ENCODE data around the gene PPP1R37.
A peak's percentile ranks its signal among the peaks of the same experiment; 100 is the strongest.

Gene PPP1R37

GRCh38 chr19:45056831-45057230 lies 36.1 kb upstream of the PPP1R37 start:
- no peak overlapping the region for H3K14ac ChIP-seq (ENCODE audit: low read length)
- no peaks in the 10 kb centered on the region for H3K4me1 ChIP-seq (ENCODE audit: control insufficient read depth in 2 of 2, insufficient read depth in 1 of 2, low read depth in 1 of 2, low read length in 2 of 2)
- no peak overlapping the region for H3K4me2 ChIP-seq (ENCODE audit: insufficient read depth, low read length, poor library complexity, severe bottlenecking)
- H2BK15ac ChIP-seq (ENCODE audit: low read length) = no peak overlapping the region
- no CpG with 5 or more reads among the region's 8 CpGs for WGBS, 2 donors (ENCODE audit: extremely low coverage in 2 of 2, insufficient read length in 2 of 2, insufficient replicate concordance in 1 of 2)
- peaks cover 72 to 95% of the 10 kb centered on the region in 2 donors for H3K36me3 ChIP-seq (replicated peaks in 1 of 2; ENCODE audit: control insufficient read depth in 2 of 2, insufficient read depth in 2 of 2, low read length in 2 of 2)
- no peaks in the 10 kb centered on the region for H3K9me3 ChIP-seq (replicated peaks in 1 of 2; ENCODE audit: control insufficient read depth in 2 of 2, insufficient read depth in 1 of 2, low read depth in 1 of 2, low read length in 2 of 2)
- H3K9ac ChIP-seq (ENCODE audit: low read depth, low read length, poor library complexity) = no peak overlapping the region
- H2AK5ac ChIP-seq (ENCODE audit: low read depth, low read length) = no peak overlapping the region
- no peak overlapping the region for H2BK12ac ChIP-seq (ENCODE audit: low read length)
- DNase-seq (ENCODE audit: low spot score) = no peak
- H4K91ac ChIP-seq (ENCODE audit: low read depth, low read length, poor library complexity) = no peak overlapping the region
- H2AFZ ChIP-seq (ENCODE audit: low read length) = no peak overlapping the region
- no peak overlapping the region for H2BK120ac ChIP-seq (ENCODE audit: low read depth, low read length)
- no peak overlapping the region for H4K8ac ChIP-seq (ENCODE audit: low read depth, low read length)
- no peak overlapping the region for H3K4ac ChIP-seq (ENCODE audit: low read length)
- H3K79me1 ChIP-seq (ENCODE audit: low read depth, low read length) = peaks cover 9% of the 10 kb centered on the region
- no peak overlapping the region for H3K18ac ChIP-seq (ENCODE audit: low read length)
- H3K27ac ChIP-seq (replicated peaks; ENCODE audit: low read length) = no peak overlapping the region
- H2BK5ac ChIP-seq (ENCODE audit: low read length) = no peak overlapping the region
- no peak overlapping the region for H3K23ac ChIP-seq (ENCODE audit: low read depth, low read length, poor library complexity)
- no peaks in the 10 kb centered on the region for H3K27me3 ChIP-seq (ENCODE audit: control insufficient read depth in 3 of 3, insufficient read depth in 3 of 3, low read depth in 1 of 3, low read length in 3 of 3)
- H3K4me3 ChIP-seq (ENCODE audit: low read length in 2 of 2) = no peak overlapping the region

- Histone ChIP-seq H2BK12ac (ENCODE audit: low read length) (no peak overlapping the region), H2AK5ac (ENCODE audit: low read depth, low read length) (no peak overlapping the region), H3K27me3 (ENCODE audit: control insufficient read depth in 3 of 3, insufficient read depth in 3 of 3, low read depth in 1 of 3, low read length in 3 of 3) (no peaks in the 10 kb centered on the region), H4K8ac (ENCODE audit: low read depth, low read length) (no peak overlapping the region), H2AFZ (ENCODE audit: low read length) (no peak overlapping the region), H3K23ac (ENCODE audit: low read depth, low read length, poor library complexity) (peak overlapping the region; percentile 73), H3K14ac (ENCODE audit: low read length) (no peak overlapping the region), H2BK120ac (ENCODE audit: low read depth, low read length) (no peak overlapping the region), H3K79me1 (ENCODE audit: low read depth, low read length) (peaks cover 7% of the 10 kb centered on the region), H3K4me3 (ENCODE audit: low read length in 2 of 2) (no peak overlapping the region), H4K91ac (ENCODE audit: low read depth, low read length, poor library complexity) (no peak overlapping the region), H3K4me2 (ENCODE audit: insufficient read depth, low read length, poor library complexity, severe bottlenecking) (no peak overlapping the region), H2BK15ac (ENCODE audit: low read length) (no peak overlapping the region), H3K36me3 (replicated peaks in 1 of 2; ENCODE audit: control insufficient read depth in 2 of 2, insufficient read depth in 2 of 2, low read length in 2 of 2) (peaks cover 72 to 94% of the 10 kb centered on the region in 2 donors), H3K9ac (ENCODE audit: low read depth, low read length, poor library complexity) (peak overlapping the region; percentile 44), H3K4me1 (ENCODE audit: control insufficient read depth in 2 of 2, insufficient read depth in 1 of 2, low read depth in 1 of 2, low read length in 2 of 2) (no peaks in the 10 kb centered on the region), H3K18ac (ENCODE audit: low read length) (no peak overlapping the region), H3K9me3 (replicated peaks in 1 of 2; ENCODE audit: control insufficient read depth in 2 of 2, insufficient read depth in 1 of 2, low read depth in 1 of 2, low read length in 2 of 2) (no peaks in the 10 kb centered on the region), H3K27ac (replicated peaks; ENCODE audit: low read length) (no peak overlapping the region), H2BK5ac (ENCODE audit: low read length) (no peak overlapping the region), H3K4ac (ENCODE audit: low read length) (no peak overlapping the region)
- WGBS, 2 donors (ENCODE audit: extremely low coverage in 2 of 2, insufficient read length in 2 of 2, insufficient replicate concordance in 1 of 2) = no CpG with 5 or more reads among the region's 9 CpGs
- no peak for DNase-seq (ENCODE audit: low spot score)
Observed at GRCh38 chr19:45057444-45057843, 35.5 kb upstream of the PPP1R37 start.

DNA sequence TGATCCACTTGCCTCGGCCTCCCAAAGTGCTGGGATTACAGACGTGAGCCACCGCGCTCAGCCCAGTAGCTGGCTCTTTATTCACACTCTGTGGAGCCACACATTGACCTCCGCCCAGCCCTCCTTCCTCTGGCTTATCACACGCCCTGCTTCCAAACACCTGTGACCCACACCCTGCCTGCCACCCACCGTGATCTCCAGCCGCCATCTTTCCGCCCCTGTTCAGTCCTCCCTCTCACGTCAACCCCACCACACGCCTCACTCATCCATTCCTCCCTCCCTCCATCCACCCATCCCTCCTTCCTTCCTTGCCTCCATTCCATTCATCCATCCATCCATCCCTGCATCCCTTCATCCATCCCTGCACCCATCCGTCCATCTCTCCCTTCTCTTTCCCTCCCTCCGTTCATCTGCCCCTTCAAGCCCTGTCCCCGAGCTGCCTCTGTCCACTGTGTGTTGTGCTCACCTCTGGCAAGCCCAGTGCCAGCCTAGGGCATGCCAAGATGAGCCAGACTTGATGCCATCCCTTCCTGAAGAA lies 34.3 kb upstream of the PPP1R37 start:
- no peak overlapping the region for H3K4me3 ChIP-seq (ENCODE audit: low read length in 2 of 2)
- H2BK15ac ChIP-seq (ENCODE audit: low read length) = no peak overlapping the region
- H2AFZ ChIP-seq (ENCODE audit: low read length) = no peak overlapping the region
- peak overlapping the region; percentile 11 for H3K23ac ChIP-seq (ENCODE audit: low read depth, low read length, poor library complexity)
- H4K91ac ChIP-seq (ENCODE audit: low read depth, low read length, poor library complexity) = peak overlapping the region; percentile 53
- no peak overlapping the region for H3K27ac ChIP-seq (replicated peaks; ENCODE audit: low read length)
- H3K36me3 ChIP-seq (replicated peaks in 1 of 2; ENCODE audit: control insufficient read depth in 2 of 2, insufficient read depth in 2 of 2, low read length in 2 of 2) = peaks cover 72 to 96% of the 10 kb centered on the region in 2 donors
- H3K4ac ChIP-seq (ENCODE audit: low read length) = no peak overlapping the region
- 100% methylated on average over 2 of the region's 14 CpGs for WGBS, 2 donors (ENCODE audit: extremely low coverage in 2 of 2, insufficient read length in 2 of 2, insufficient replicate concordance in 1 of 2)
- no peak for DNase-seq (ENCODE audit: low spot score)
- H2BK12ac ChIP-seq (ENCODE audit: low read length) = peak overlapping the region; percentile 41
- peaks cover 7% of the 10 kb centered on the region for H3K79me1 ChIP-seq (ENCODE audit: low read depth, low read length)
- no peak overlapping the region for H2AK5ac ChIP-seq (ENCODE audit: low read depth, low read length)
- no peak overlapping the region for H4K8ac ChIP-seq (ENCODE audit: low read depth, low read length)
- no peak overlapping the region for H3K4me2 ChIP-seq (ENCODE audit: insufficient read depth, low read length, poor library complexity, severe bottlenecking)
- peak overlapping the region; percentile 72 for H3K9ac ChIP-seq (ENCODE audit: low read depth, low read length, poor library complexity)
- H3K27me3 ChIP-seq (ENCODE audit: control insufficient read depth in 3 of 3, insufficient read depth in 3 of 3, low read depth in 1 of 3, low read length in 3 of 3) = no peaks in the 10 kb centered on the region
- no peaks in the 10 kb centered on the region for H3K9me3 ChIP-seq (replicated peaks in 1 of 2; ENCODE audit: control insufficient read depth in 2 of 2, insufficient read depth in 1 of 2, low read depth in 1 of 2, low read length in 2 of 2)
- H3K18ac ChIP-seq (ENCODE audit: low read length) = no peak overlapping the region
- H2BK120ac ChIP-seq (ENCODE audit: low read depth, low read length) = no peak overlapping the region
- H3K4me1 ChIP-seq (ENCODE audit: control insufficient read depth in 2 of 2, insufficient read depth in 1 of 2, low read depth in 1 of 2, low read length in 2 of 2) = no peaks in the 10 kb centered on the region
- no peak overlapping the region for H3K14ac ChIP-seq (ENCODE audit: low read length)
- peak overlapping the region; percentile 53 for H2BK5ac ChIP-seq (ENCODE audit: low read length)

GRCh38 chr19:45059258-45059965 lies 33.6 kb upstream of the PPP1R37 start:
- H2BK15ac ChIP-seq (ENCODE audit: low read length) = no peak overlapping the region

More at GRCh38 chr19:45059258-45059965, 33.6 kb upstream of the PPP1R37 start:
- Histone ChIP-seq H3K79me1 (ENCODE audit: low read depth, low read length) (peaks cover 7% of the 10 kb centered on the region), H3K9ac (ENCODE audit: low read depth, low read length, poor library complexity) (no peak overlapping the region), H3K36me3 (replicated peaks in 1 of 2; ENCODE audit: control insufficient read depth in 2 of 2, insufficient read depth in 2 of 2, low read length in 2 of 2) (peaks cover 77 to 96% of the 10 kb centered on the region in 2 donors), H4K91ac (ENCODE audit: low read depth, low read length, poor library complexity) (no peak overlapping the region), H3K4me1 (ENCODE audit: control insufficient read depth in 2 of 2, insufficient read depth in 1 of 2, low read depth in 1 of 2, low read length in 2 of 2) (no peaks in the 10 kb centered on the region), H3K27me3 (ENCODE audit: control insufficient read depth in 3 of 3, insufficient read depth in 3 of 3, low read depth in 1 of 3, low read length in 3 of 3) (no peaks in the 10 kb centered on the region), H3K4me2 (ENCODE audit: insufficient read depth, low read length, poor library complexity, severe bottlenecking) (no peak overlapping the region), H3K23ac (ENCODE audit: low read depth, low read length, poor library complexity) (peak overlapping the region; percentile 11), H2BK5ac (ENCODE audit: low read length) (peak overlapping the region; percentile 53), H3K18ac (ENCODE audit: low read length) (no peak overlapping the region), H4K8ac (ENCODE audit: low read depth, low read length) (no peak overlapping the region), H2AFZ (ENCODE audit: low read length) (no peak overlapping the region), H3K4ac (ENCODE audit: low read length) (no peak overlapping the region), H2AK5ac (ENCODE audit: low read depth, low read length) (no peak overlapping the region), H2BK12ac (ENCODE audit: low read length) (no peak overlapping the region), H3K4me3 (ENCODE audit: low read length in 2 of 2) (no peak overlapping the region), H3K14ac (ENCODE audit: low read length) (no peak overlapping the region), H3K27ac (replicated peaks; ENCODE audit: low read length) (no peak overlapping the region), H3K9me3 (replicated peaks in 1 of 2; ENCODE audit: control insufficient read depth in 2 of 2, insufficient read depth in 1 of 2, low read depth in 1 of 2, low read length in 2 of 2) (no peaks in the 10 kb centered on the region), H2BK120ac (ENCODE audit: low read depth, low read length) (no peak overlapping the region)
- WGBS, 2 donors (ENCODE audit: extremely low coverage in 2 of 2, insufficient read length in 2 of 2, insufficient replicate concordance in 1 of 2) = no CpG with 5 or more reads among the region's 16 CpGs
- peak; percentile 83 for DNase-seq (ENCODE audit: low spot score)
